Measurements from ENCODE around the gene DDX24. TPM values are rescaled to one million over a fixed set of nuclear protein-coding genes. Genes with fewer than 3 reads are reported as not detected.

DDX24 gene
- total RNA-seq, 1 donor from 2014 or later = 49.6 TPM

GRCh38 chr14:94004015-94004414, 77.0 kb downstream of the DDX24 start:
- peaks cover 8 to 16% (median 12%) of the 10 kb centered on the region in 3 donors for H3K4me1 ChIP-seq (ENCODE audit: control insufficient read depth in 3 of 3, insufficient read depth in 3 of 3, low read length in 3 of 3)

GRCh38 chr14:94003397-94003796, 77.6 kb downstream of the DDX24 start:
- Histone ChIP-seq H3K36me3 (ENCODE audit: control insufficient read depth in 3 of 3, insufficient read depth in 3 of 3, low read length in 3 of 3) (no peaks in the 10 kb centered on the region), H3K9me3 (ENCODE audit: control insufficient read depth in 3 of 3, low read length in 3 of 3) (no peaks in the 10 kb centered on the region), H3K27me3 (ENCODE audit: control insufficient read depth in 3 of 3, insufficient read depth in 3 of 3, low read length in 3 of 3) (peaks cover 0 to 11% (median 6%) of the 10 kb centered on the region in 3 donors), H3K27ac (ENCODE audit: low read depth, low read length) (no peak overlapping the region), H3K4me1 (ENCODE audit: control insufficient read depth in 3 of 3, insufficient read depth in 3 of 3, low read length in 3 of 3) (peaks cover 11 to 22% (median 18%) of the 10 kb centered on the region in 3 donors), H3K4me3 (ENCODE audit: low read length in 3 of 3) (no peak overlapping the region), H3K9ac (ENCODE audit: low read depth in 1 of 3, low read length in 3 of 3) (no peak overlapping the region)

More at GRCh38 chr14:94004015-94004414, 77.0 kb downstream of the DDX24 start:
- Histone ChIP-seq H3K4me3 (ENCODE audit: low read length in 3 of 3) (no peak overlapping the region), H3K9ac (ENCODE audit: low read depth in 1 of 3, low read length in 3 of 3) (no peak overlapping the region), H3K27ac (ENCODE audit: low read depth, low read length) (no peak overlapping the region), H3K9me3 (ENCODE audit: control insufficient read depth in 3 of 3, low read length in 3 of 3) (no peaks in the 10 kb centered on the region), H3K27me3 (ENCODE audit: control insufficient read depth in 3 of 3, insufficient read depth in 3 of 3, low read length in 3 of 3) (peaks cover 0 to 14% (median 7%) of the 10 kb centered on the region in 3 donors), H3K36me3 (ENCODE audit: control insufficient read depth in 3 of 3, insufficient read depth in 3 of 3, low read length in 3 of 3) (no peaks in the 10 kb centered on the region)

GRCh38 chr14:94001501-94002396, 79.3 kb downstream of the DDX24 start:
- Histone ChIP-seq H3K4me3 (ENCODE audit: low read length in 3 of 3) (peak overlapping the region in 2 of 3 donors; percentile 0 to 13), H3K9me3 (ENCODE audit: control insufficient read depth in 3 of 3, low read length in 3 of 3) (no peaks in the 10 kb centered on the region), H3K4me1 (ENCODE audit: control insufficient read depth in 3 of 3, insufficient read depth in 3 of 3, low read length in 3 of 3) (peaks cover 25 to 37% (median 33%) of the 10 kb centered on the region in 3 donors), H3K27me3 (ENCODE audit: control insufficient read depth in 3 of 3, insufficient read depth in 3 of 3, low read length in 3 of 3) (peaks cover 0 to 11% (median 6%) of the 10 kb centered on the region in 3 donors), H3K9ac (ENCODE audit: low read depth in 1 of 3, low read length in 3 of 3) (peak overlapping the region in 1 of 3 donors; percentile 54), H3K27ac (ENCODE audit: low read depth, low read length) (no peak overlapping the region), H3K36me3 (ENCODE audit: control insufficient read depth in 3 of 3, insufficient read depth in 3 of 3, low read length in 3 of 3) (no peaks in the 10 kb centered on the region)

GRCh38 chr14:94001016-94001415, 80.0 kb downstream of the DDX24 start:
- no peaks in the 10 kb centered on the region for H3K9me3 ChIP-seq (ENCODE audit: control insufficient read depth in 3 of 3, low read length in 3 of 3)
- no peaks in the 10 kb centered on the region for H3K36me3 ChIP-seq (ENCODE audit: control insufficient read depth in 3 of 3, insufficient read depth in 3 of 3, low read length in 3 of 3)
- H3K27ac ChIP-seq (ENCODE audit: low read depth, low read length) = no peak overlapping the region
- H3K27me3 ChIP-seq (ENCODE audit: control insufficient read depth in 3 of 3, insufficient read depth in 3 of 3, low read length in 3 of 3) = peaks cover 0 to 11% (median 6%) of the 10 kb centered on the region in 3 donors
- H3K4me3 ChIP-seq (ENCODE audit: low read length in 3 of 3) = no peak overlapping the region
- H3K4me1 ChIP-seq (ENCODE audit: control insufficient read depth in 3 of 3, insufficient read depth in 3 of 3, low read length in 3 of 3) = peaks cover 29 to 44% (median 40%) of the 10 kb centered on the region in 3 donors
- peak overlapping the region in 1 of 3 donors; percentile 54 for H3K9ac ChIP-seq (ENCODE audit: low read depth in 1 of 3, low read length in 3 of 3)

- Histone ChIP-seq H3K9me3 (ENCODE audit: control insufficient read depth in 3 of 3, low read length in 3 of 3) (no peaks in the 10 kb centered on the region), H3K9ac (ENCODE audit: low read depth in 1 of 3, low read length in 3 of 3) (no peak overlapping the region), H3K4me1 (ENCODE audit: control insufficient read depth in 3 of 3, insufficient read depth in 3 of 3, low read length in 3 of 3) (peaks cover 36 to 52% (median 48%) of the 10 kb centered on the region in 3 donors), H3K36me3 (ENCODE audit: control insufficient read depth in 3 of 3, insufficient read depth in 3 of 3, low read length in 3 of 3) (no peaks in the 10 kb centered on the region), H3K27ac (ENCODE audit: low read depth, low read length) (no peak overlapping the region), H3K4me3 (ENCODE audit: low read length in 3 of 3) (no peak overlapping the region), H3K27me3 (ENCODE audit: control insufficient read depth in 3 of 3, insufficient read depth in 3 of 3, low read length in 3 of 3) (peaks cover 0 to 11% (median 6%) of the 10 kb centered on the region in 3 donors)
Observed at GRCh38 chr14:94000267-94000666, 80.7 kb downstream of the DDX24 start.

- Histone ChIP-seq H3K27ac (ENCODE audit: low read depth, low read length) (no peak overlapping the region), H3K27me3 (ENCODE audit: control insufficient read depth in 3 of 3, insufficient read depth in 3 of 3, low read length in 3 of 3) (peaks cover 0 to 11% (median 6%) of the 10 kb centered on the region in 3 donors), H3K36me3 (ENCODE audit: control insufficient read depth in 3 of 3, insufficient read depth in 3 of 3, low read length in 3 of 3) (no peaks in the 10 kb centered on the region), H3K9me3 (ENCODE audit: control insufficient read depth in 3 of 3, low read length in 3 of 3) (no peaks in the 10 kb centered on the region), H3K9ac (ENCODE audit: low read depth in 1 of 3, low read length in 3 of 3) (no peak overlapping the region), H3K4me3 (ENCODE audit: low read length in 3 of 3) (no peak overlapping the region), H3K4me1 (ENCODE audit: control insufficient read depth in 3 of 3, insufficient read depth in 3 of 3, low read length in 3 of 3) (peaks cover 42 to 58% (median 54%) of the 10 kb centered on the region in 3 donors)
Observed at GRCh38 chr14:93999573-93999972, 81.4 kb downstream of the DDX24 start.

GRCh38 chr14:93998871-93999403, 82.1 kb downstream of the DDX24 start:
- Histone ChIP-seq H3K9ac (ENCODE audit: low read depth in 1 of 3, low read length in 3 of 3) (peak overlapping the region in 1 of 3 donors; percentile 50), H3K36me3 (ENCODE audit: control insufficient read depth in 3 of 3, insufficient read depth in 3 of 3, low read length in 3 of 3) (no peaks in the 10 kb centered on the region), H3K9me3 (ENCODE audit: control insufficient read depth in 3 of 3, low read length in 3 of 3) (no peaks in the 10 kb centered on the region), H3K27ac (ENCODE audit: low read depth, low read length) (no peak overlapping the region), H3K27me3 (ENCODE audit: control insufficient read depth in 3 of 3, insufficient read depth in 3 of 3, low read length in 3 of 3) (peaks cover 0 to 11% (median 6%) of the 10 kb centered on the region in 3 donors), H3K4me3 (ENCODE audit: low read length in 3 of 3) (no peak overlapping the region), H3K4me1 (ENCODE audit: control insufficient read depth in 3 of 3, insufficient read depth in 3 of 3, low read length in 3 of 3) (peaks cover 42 to 65% (median 57%) of the 10 kb centered on the region in 3 donors)

Other genes with a start within 250 kb of the DDX24 start
- not detected for gene FAM181A, start 153.9 kb downstream of the DDX24 start, total RNA-seq
- gene ASB2, start 104.6 kb downstream of the DDX24 start, total RNA-seq = 16.2 TPM
- not detected for gene CCDC197, start 83.9 kb downstream of the DDX24 start, total RNA-seq
- gene OTUB2, start 54.9 kb downstream of the DDX24 start, total RNA-seq = 1.0 TPM
- 5.7 TPM for gene IFI27L1, start 108 bp upstream of the DDX24 start, total RNA-seq
- 1.6 TPM for gene IFI27, start 29.5 kb upstream of the DDX24 start, total RNA-seq
- gene IFI27L2, start 48.4 kb upstream of the DDX24 start, total RNA-seq = 14.1 TPM
- gene PPP4R4, start 93.1 kb upstream of the DDX24 start, total RNA-seq = 0.52 TPM
- not detected for gene SERPINA10, start 212.1 kb upstream of the DDX24 start, total RNA-seq
- not detected for gene SERPINA6, start 242.1 kb upstream of the DDX24 start, total RNA-seq

Data from skeletal muscle tissue (tissue), 4 donors.